Karpas-422 (cell line): ENCODE results near the gene GLOD4. TPM values are rescaled to one million over a fixed set of nuclear protein-coding genes. Genes with fewer than 3 reads are reported as not detected.

ENCODE experiments used
- DNase-seq: peaks from one replicate; pipeline ENCODE4 v3.0.0-alpha.2; 2015
- H2AFZ ChIP-seq: fragments of 200-600 bp; sonication (generic); 2 replicates; pipeline ENCODE4 v1.6.1; 2014; ENCODE audit warnings: antibody characterized with exemption, low read length, mixed read lengths
- H3K27ac ChIP-seq: fragments of 200-600 bp; sonication (generic); 2 replicates; pipeline ENCODE4 v1.5.1; 2014; ENCODE audit warnings: mild to moderate bottlenecking, low read length, moderate library complexity
- H3K27me3 ChIP-seq: fragments of 200-600 bp; sonication (generic); 2 replicates; pipeline ENCODE4 v1.6.1; 2014; ENCODE audit warnings: low read length, mixed read lengths
- H3K36me3 ChIP-seq: fragments of 200-600 bp; sonication (generic); 2 replicates; pipeline ENCODE4 v1.6.1; 2014; ENCODE audit warnings: low read length, mixed read lengths; ENCODE audit not compliant: insufficient read depth
- H3K4me1 ChIP-seq: fragments of 200-600 bp; sonication (generic); 2 replicates; pipeline ENCODE4 v1.6.1; 2014; ENCODE audit warnings: mild to moderate bottlenecking, low read length, mixed read lengths
- H3K4me2 ChIP-seq: fragments of 200-600 bp; sonication (generic); 2 replicates; pipeline ENCODE4 v1.6.1; 2014; ENCODE audit warnings: low read length, low read depth, mild to moderate bottlenecking; ENCODE audit not compliant: poor library complexity, severe bottlenecking
- H3K4me3 ChIP-seq: fragments of 200-600 bp; sonication (generic); 2 replicates; pipeline ENCODE4 v1.5.1; 2014; ENCODE audit warnings: mild to moderate bottlenecking, antibody characterized with exemption, low read length, mixed read lengths
- H3K79me2 ChIP-seq: fragments of 200-600 bp; sonication (generic); 2 replicates; pipeline ENCODE4 v1.6.1; 2014; ENCODE audit warnings: mild to moderate bottlenecking, low read length, mixed read lengths
- H3K9ac ChIP-seq: fragments of 200-600 bp; sonication (generic); 2 replicates; pipeline ENCODE4 v1.6.0; 2014; ENCODE audit warnings: low read length
- H3K9me2 ChIP-seq: fragments of 200-600 bp; sonication (generic), shearing (Covaris generic); replicated peaks from 2 replicates; pipeline ENCODE4 v1.6.0; 2014; ENCODE audit warnings: mild to moderate bottlenecking, low read length, moderate library complexity; ENCODE audit not compliant: insufficient read depth
- H3K9me3 ChIP-seq: fragments of 300-700, 200-600 bp; sonication (generic); 2 replicates; pipeline ENCODE4 v1.6.1; 2014; ENCODE audit warnings: low read length, mixed read lengths
- H4K20me1 ChIP-seq: fragments of 200-600 bp; sonication (generic); 2 replicates; pipeline ENCODE4 v1.6.1; 2014; ENCODE audit warnings: mild to moderate bottlenecking, antibody characterized with exemption, low read length, low read depth; ENCODE audit not compliant: insufficient read depth
- total RNA-seq: library from RNA; depleted of rRNA; stranded (reverse); fragments of >200 nt; shearing (Covaris generic); gene quantifications from 2 replicates; pipeline ENCODE4 v1.2.3, GENCODE V29; 2014; ENCODE audit warnings: low replicate concordance

GLOD4 gene
- total RNA-seq, 1 experiment from 2014 or later: 46.2 TPM

- H3K9ac ChIP-seq: no peak overlapping the region
- no peak overlapping the region for H3K4me2 ChIP-seq
- DNase-seq: no peak
- no peaks in the 10 kb centered on the region for H3K9me3 ChIP-seq
- H3K79me2 ChIP-seq: no peaks in the 10 kb centered on the region
- H4K20me1 ChIP-seq: no peaks in the 10 kb centered on the region
- H3K27ac ChIP-seq: no peak overlapping the region
- no peak overlapping the region for H3K4me3 ChIP-seq
- no peaks in the 10 kb centered on the region for H3K4me1 ChIP-seq
- H2AFZ ChIP-seq: no peak overlapping the region
- H3K27me3 ChIP-seq: no peaks in the 10 kb centered on the region
- no peaks in the 10 kb centered on the region for H3K36me3 ChIP-seq
- no peaks in the 10 kb centered on the region for H3K9me2 ChIP-seq
Observed at GRCh38 chr17:823501-823902, 41.4 kb upstream of the GLOD4 start.

DNA sequence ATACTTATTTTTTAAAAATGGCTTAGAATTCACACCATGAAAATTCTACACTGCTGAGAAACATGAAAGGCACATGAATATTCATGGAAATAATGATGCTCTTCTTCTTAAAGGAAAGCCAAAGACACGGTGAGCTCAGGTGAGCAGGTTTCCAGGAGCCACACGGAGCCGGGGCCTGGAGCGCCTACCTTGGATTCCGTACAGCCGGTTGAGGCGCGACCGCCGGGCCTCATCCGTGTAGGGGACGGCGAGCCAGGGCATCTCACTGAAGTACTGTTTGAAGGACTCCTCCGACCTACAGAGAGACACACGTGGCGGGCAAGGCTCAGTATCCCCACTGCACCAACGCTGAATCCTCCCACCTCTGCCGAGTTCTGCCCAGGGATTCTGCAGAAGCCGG is 37.2 kb upstream of the GLOD4 start:
- Histone ChIP-seq H3K4me1 (no peaks in the 10 kb centered on the region), H3K36me3 (no peaks in the 10 kb centered on the region), H3K9me2 (no peaks in the 10 kb centered on the region), H3K27ac (no peak overlapping the region), H3K9me3 (no peaks in the 10 kb centered on the region), H3K4me2 (no peak overlapping the region), H3K27me3 (no peaks in the 10 kb centered on the region), H4K20me1 (no peaks in the 10 kb centered on the region), H2AFZ (no peak overlapping the region), H3K4me3 (no peak overlapping the region), H3K9ac (no peak overlapping the region), H3K79me2 (no peaks in the 10 kb centered on the region)
- no peak for DNase-seq

DNA sequence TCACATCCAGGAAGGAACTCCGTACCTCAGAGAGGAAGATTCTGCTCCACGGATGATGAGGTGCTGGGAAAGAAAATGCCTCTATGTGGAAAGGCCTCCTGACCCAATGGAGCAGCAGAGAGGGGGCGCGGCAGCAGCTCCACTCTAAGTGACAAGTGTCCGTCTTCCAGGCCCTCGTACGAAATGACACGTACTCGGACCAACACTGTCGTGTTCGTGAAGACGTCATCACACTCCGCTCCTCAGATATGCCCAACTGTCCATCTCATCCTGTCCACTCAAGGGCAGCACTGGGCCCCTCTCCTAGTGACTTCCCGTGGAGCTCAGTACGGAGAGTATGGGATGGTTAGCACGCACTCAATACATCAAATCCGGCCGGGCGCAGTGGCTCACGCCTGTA is 32.3 kb upstream of the GLOD4 start:
- Histone ChIP-seq H3K4me2 (no peak overlapping the region), H3K4me1 (no peaks in the 10 kb centered on the region), H3K4me3 (no peak overlapping the region), H4K20me1 (no peaks in the 10 kb centered on the region), H3K9me3 (no peaks in the 10 kb centered on the region), H2AFZ (no peak overlapping the region), H3K9ac (no peak overlapping the region), H3K79me2 (no peaks in the 10 kb centered on the region), H3K9me2 (no peaks in the 10 kb centered on the region), H3K36me3 (no peaks in the 10 kb centered on the region), H3K27me3 (no peaks in the 10 kb centered on the region), H3K27ac (no peak overlapping the region)
- no peak for DNase-seq

GRCh38 chr17:812638-813204 is 30.6 kb upstream of the GLOD4 start:
- H3K79me2 ChIP-seq: no peaks in the 10 kb centered on the region
- DNase-seq: no peak
- H3K9me2 ChIP-seq: no peaks in the 10 kb centered on the region
- H3K9me3 ChIP-seq: no peaks in the 10 kb centered on the region
- H3K27ac ChIP-seq: no peak overlapping the region
- H2AFZ ChIP-seq: no peak overlapping the region
- no peak overlapping the region for H3K4me2 ChIP-seq
- no peaks in the 10 kb centered on the region for H3K4me1 ChIP-seq
- H4K20me1 ChIP-seq: no peaks in the 10 kb centered on the region
- no peaks in the 10 kb centered on the region for H3K27me3 ChIP-seq
- H3K4me3 ChIP-seq: no peak overlapping the region
- no peak overlapping the region for H3K9ac ChIP-seq
- no peaks in the 10 kb centered on the region for H3K36me3 ChIP-seq

DNA sequence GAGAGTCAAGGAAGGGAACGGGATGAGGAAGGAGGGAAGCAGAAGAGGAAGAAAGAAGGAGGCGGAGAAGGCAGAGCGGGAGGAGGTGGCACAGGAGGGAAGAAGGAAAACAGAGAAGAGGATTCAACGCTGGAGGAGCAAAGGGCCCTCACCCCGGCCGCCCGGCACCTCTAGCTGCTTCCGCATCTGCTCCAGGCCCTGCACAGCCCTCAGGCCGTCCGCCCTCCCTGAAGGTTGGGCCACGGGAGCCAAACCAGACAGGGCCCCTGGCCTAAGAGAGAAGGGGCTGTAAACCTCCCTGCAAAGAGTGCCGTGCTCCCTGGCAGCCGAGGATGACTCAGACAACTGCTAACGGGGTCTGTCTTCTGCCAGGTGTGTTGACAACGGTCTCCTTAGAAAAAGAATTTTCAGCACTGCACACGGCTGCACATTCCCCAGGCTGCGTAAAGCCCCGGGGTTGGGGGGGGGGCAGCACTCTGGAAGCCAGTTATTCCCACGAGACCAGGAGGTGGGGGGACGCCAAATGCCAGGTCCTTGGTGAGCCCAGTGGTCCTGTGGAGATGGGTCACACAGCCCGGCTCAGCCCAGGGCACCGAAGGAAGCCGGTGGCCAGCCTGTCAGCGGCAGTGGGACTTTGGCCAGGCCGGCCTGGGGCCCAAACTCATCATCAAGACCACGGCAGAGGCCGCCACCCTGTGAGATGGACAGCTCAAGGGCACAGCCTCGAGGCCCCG is 29.1 kb upstream of the GLOD4 start:
- H3K4me1 ChIP-seq: no peaks in the 10 kb centered on the region
- no peaks in the 10 kb centered on the region for H3K27me3 ChIP-seq
- H3K9ac ChIP-seq: no peak overlapping the region
- no peak for DNase-seq
- H2AFZ ChIP-seq: no peak overlapping the region
- no peaks in the 10 kb centered on the region for H3K9me3 ChIP-seq
- no peaks in the 10 kb centered on the region for H3K79me2 ChIP-seq
- no peaks in the 10 kb centered on the region for H4K20me1 ChIP-seq
- no peaks in the 10 kb centered on the region for H3K9me2 ChIP-seq
- no peak overlapping the region for H3K4me3 ChIP-seq
- H3K4me2 ChIP-seq: no peak overlapping the region
- no peaks in the 10 kb centered on the region for H3K36me3 ChIP-seq
- H3K27ac ChIP-seq: no peak overlapping the region

DNA sequence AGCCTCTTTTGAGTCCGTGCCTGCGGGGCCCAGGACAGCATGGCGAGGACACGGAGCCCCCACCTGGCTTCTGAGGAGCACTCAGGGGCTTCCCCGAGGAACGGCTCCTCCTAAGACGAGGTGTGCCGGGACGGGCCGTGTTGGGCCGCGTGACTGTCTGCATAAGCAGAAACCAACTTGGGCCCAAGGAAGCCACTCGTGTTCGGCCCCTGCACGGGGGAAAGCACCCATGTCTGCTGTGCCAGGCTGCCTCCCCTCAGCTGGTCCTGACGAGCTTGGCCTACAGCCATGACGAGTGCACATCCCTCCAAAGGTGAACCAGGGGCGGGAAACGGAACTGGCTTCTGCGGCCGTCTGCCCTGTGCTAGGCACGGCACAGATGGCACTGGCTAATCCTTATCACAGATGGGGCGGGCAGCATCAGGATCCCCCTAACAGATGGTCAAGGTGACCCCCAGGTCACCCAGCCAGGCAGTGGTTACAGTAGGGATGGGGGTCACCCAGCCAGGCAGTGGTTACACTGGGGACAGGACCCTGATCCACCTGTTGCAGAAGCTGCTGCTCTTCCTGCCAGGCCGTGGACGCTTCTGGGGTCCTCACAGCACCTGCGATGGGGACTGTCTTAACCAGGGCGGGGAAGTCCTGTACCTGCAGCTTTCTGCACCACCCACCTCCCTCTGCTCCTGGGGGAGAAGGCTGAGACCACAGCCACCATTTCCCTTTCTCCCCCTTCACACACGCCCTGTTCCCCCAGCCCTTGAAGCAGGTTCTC is 25.6 kb upstream of the GLOD4 start:
- H3K79me2 ChIP-seq: no peaks in the 10 kb centered on the region
- no peak overlapping the region for H2AFZ ChIP-seq
- no peak overlapping the region for H3K4me2 ChIP-seq
- no peak overlapping the region for H3K27ac ChIP-seq
- no peaks in the 10 kb centered on the region for H3K9me3 ChIP-seq
- no peak overlapping the region for H3K4me3 ChIP-seq
- no peaks in the 10 kb centered on the region for H3K27me3 ChIP-seq
- no peak overlapping the region for H3K9ac ChIP-seq
- no peaks in the 10 kb centered on the region for H3K4me1 ChIP-seq
- no peak for DNase-seq
- no peaks in the 10 kb centered on the region for H3K9me2 ChIP-seq
- no peaks in the 10 kb centered on the region for H4K20me1 ChIP-seq
- no peaks in the 10 kb centered on the region for H3K36me3 ChIP-seq

DNA sequence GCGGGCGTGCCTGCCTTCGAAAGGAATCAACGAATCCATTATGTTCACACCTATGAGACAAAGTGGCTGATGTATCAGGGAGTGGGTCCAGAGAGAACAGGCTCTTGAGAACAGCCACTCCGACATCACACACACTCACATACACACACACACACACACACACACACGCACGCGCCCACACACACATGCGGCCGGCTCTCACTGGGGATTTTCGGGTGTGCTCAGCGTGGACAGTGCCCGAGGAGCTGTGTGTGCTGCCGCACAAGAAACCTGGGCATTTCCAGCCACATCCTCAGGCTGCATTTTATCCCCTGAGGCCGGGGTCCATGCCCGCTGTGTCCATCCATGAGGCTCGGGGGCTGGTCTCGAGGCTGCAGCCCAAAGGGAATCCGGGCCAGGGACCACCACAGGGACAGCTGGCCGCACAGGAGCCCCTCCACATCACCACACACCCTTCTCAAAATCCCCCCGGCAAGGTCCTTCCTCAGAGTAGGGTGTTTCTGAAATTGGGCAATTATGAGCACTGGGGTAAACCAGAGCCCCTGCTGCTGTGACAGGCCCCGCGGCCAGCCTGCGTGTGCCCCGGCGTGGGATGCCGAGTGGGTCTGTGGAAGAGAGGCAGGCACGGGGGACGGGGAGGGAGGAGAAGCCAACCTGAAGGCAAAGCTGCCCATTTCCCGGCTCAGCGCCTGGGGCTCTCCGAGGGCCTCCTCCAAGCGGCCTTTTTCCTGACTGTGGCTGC is 24.9 kb upstream of the GLOD4 start:
- DNase-seq: no peak
- no peaks in the 10 kb centered on the region for H3K9me3 ChIP-seq
- no peaks in the 10 kb centered on the region for H3K4me1 ChIP-seq
- H3K4me2 ChIP-seq: no peak overlapping the region
- H3K79me2 ChIP-seq: no peaks in the 10 kb centered on the region
- H3K4me3 ChIP-seq: no peak overlapping the region
- H3K36me3 ChIP-seq: no peaks in the 10 kb centered on the region
- H3K9me2 ChIP-seq: no peaks in the 10 kb centered on the region
- H3K9ac ChIP-seq: no peak overlapping the region
- no peak overlapping the region for H3K27ac ChIP-seq
- H4K20me1 ChIP-seq: no peaks in the 10 kb centered on the region
- no peaks in the 10 kb centered on the region for H3K27me3 ChIP-seq
- H2AFZ ChIP-seq: no peak overlapping the region

- no peak overlapping the region for H3K4me2 ChIP-seq
- no peaks in the 10 kb centered on the region for H3K9me3 ChIP-seq
- no peak overlapping the region for H3K27ac ChIP-seq
- no peak overlapping the region for H2AFZ ChIP-seq
- H3K4me1 ChIP-seq: no peaks in the 10 kb centered on the region
- no peak overlapping the region for H3K4me3 ChIP-seq
- H3K27me3 ChIP-seq: no peaks in the 10 kb centered on the region
- no peaks in the 10 kb centered on the region for H4K20me1 ChIP-seq
- no peaks in the 10 kb centered on the region for H3K9me2 ChIP-seq
- H3K79me2 ChIP-seq: no peaks in the 10 kb centered on the region
- no peak overlapping the region for H3K9ac ChIP-seq
- no peak for DNase-seq
- no peaks in the 10 kb centered on the region for H3K36me3 ChIP-seq
Observed at GRCh38 chr17:806346-806745, 24.3 kb upstream of the GLOD4 start.
